ENCODE measurements around the gene SYNJ2.

Gene SYNJ2

DNA sequence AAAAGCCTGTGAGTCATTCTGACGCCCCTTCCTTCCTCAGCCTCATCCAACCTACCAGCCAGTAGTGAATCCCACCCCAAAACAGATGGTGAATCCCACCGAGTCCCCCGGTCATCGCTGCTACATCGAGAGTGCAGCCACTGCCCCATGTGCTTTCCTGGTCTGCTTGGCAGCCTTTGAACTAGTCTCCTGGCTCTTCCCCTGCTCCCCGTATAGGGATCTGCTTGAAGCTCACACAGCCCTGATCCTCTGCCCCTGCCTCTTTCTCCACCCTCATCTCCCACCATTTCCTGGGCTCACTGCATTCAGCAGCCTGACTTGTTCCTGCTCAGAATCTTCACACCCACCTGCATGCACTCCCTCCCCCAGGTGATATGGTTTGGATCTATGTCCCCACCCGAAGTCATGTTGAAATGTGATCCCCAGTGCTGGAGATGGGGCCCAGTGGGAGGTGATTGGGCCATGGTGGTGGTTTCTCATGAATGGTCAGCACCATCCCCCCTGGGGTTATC is 14.6 kb downstream of the SYNJ2 start:
- DNase-seq (ENCODE audit: low read depth in 1 of 2, low spot score in 1 of 2) = no peak

DNA sequence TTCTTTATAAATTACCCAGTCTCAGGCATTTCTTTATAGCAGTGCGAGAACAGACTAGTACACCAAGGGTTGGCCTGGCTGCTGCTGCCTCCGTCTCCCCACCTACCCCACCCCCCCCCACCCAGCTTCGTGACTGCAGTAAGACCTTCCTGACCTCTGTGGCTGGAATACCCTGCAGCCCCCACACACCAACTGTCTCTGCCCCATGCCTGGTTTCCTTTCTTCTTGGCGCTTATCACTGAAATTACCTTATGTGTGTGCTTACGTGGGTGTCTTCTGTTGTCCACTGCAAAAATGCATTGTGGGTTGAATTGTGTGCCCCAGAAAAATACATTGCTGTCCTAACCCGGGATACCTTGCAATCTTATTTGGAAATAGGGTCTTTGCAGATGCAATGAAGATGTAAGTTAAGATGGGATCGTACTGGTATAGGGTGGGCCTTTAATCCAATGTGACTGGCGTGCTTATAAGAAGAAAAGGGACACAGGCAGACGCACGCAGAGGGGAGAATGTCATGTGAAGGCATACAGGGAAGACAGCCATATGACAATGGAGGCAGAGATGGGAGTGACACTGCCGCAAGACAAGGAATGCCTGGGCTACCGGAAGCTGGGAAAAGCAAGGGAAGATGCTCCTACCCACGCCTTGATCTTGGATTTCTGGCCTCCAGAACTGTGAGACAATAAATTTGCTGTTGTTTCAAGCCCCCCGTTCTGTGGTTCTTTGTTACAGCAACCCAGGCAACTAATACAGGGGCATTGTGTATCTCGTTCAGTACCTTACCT is 15.4 kb downstream of the SYNJ2 start:
- DNase-seq (ENCODE audit: low read depth in 1 of 2, low spot score in 1 of 2) = no peak

DNA sequence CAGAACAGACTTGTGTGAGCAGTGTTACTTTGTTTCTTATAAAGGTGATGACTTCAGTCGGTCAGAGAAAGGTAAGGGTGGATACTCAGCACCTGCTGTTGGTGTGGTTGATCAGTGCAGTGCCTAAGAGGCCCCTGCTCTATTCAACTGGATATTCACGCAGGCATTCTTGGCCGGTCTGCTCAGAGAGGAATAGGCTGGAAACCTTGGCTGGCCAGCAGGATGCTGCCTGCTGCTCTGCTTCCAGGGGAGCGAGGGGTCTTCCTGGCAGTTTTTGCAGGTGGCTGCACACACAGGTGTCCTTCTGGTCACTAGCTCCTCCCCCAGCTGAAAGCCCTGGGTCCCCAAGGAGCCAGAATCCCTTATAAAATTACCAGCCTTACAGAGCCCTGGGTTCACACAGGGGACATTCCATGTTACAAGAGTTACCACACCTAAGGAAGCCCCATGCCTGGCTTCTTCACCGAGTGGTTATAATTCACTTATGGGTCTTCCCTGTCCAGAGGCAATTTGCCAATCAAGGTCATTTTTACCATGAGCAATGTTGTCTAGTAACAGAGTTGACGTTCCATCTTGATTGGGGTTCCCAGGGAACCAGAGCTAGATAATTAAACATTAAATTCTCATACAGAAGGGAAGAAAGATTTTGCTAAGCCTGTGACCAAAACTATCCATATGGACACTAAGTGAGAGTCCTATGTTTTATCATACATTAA is 16.4 kb downstream of the SYNJ2 start:
- DNase-seq (ENCODE audit: low read depth in 1 of 2, low spot score in 1 of 2) = no peak

DNA sequence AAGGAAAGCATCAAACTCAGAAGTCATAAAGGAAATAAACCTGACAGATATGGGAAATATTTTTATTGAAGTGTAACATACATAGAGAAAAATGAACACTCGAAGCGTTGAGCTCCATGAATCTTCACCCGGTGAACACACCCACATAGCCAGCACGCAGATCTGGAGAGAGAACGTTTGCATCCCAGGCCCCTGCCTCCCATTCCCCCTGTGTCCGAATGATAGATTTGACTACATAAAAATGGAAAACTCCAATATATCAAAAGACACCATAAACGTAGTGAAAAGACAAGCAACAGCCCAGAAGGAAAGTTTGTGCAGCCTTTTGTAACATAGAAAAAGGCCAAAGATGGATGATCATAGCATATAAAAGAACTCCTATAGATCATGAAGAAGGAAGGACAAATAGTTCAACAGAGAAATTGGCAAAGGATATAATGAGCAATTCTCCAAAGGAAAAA is 17.1 kb downstream of the SYNJ2 start:
- no peak for DNase-seq (ENCODE audit: low read depth in 1 of 2, low spot score in 1 of 2)

DNA sequence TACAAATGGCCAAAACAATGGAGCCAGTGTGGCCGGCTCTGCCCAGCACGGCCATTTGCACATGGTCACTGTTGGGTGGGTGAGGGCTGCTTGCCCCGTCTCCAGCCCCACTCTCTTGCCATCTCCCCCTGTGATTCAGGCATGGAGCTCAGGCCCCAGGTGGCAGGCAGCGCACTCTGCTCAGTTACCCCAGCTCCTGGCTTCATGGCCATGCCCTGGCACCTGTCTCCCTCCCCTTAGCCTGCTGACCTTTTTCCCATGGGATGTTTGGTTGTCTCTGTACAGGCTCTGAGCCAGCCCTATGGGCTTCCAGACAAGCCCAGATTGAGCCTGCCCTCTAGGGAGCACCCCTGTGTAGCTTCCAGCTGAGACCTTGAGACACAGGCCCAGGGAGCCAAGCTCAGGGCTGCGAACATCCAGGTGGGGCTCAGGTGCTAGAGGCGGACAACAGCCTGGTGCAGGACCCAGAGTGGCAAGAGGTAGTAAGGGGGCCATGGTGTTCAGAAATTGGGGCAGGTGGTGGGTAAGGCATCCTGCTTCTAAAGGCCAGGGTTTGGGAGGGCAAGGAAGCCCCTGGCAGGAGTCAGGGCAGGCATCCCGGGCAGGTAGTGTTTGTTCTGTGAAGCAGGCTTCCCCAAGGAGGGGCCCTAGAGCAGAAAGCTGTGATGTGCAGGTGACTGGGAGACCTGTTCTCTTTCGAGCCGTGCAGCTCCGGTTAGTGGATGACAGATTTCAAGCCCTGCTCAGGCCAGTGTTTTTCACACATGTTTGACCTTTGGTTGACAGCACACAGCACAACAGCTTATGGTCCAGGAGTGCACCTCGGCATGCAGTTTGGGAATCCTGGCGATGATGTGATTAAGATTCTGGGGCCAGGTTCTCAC is 17.7 kb downstream of the SYNJ2 start:
- no peak for DNase-seq (ENCODE audit: low read depth in 1 of 2, low spot score in 1 of 2)

DNA sequence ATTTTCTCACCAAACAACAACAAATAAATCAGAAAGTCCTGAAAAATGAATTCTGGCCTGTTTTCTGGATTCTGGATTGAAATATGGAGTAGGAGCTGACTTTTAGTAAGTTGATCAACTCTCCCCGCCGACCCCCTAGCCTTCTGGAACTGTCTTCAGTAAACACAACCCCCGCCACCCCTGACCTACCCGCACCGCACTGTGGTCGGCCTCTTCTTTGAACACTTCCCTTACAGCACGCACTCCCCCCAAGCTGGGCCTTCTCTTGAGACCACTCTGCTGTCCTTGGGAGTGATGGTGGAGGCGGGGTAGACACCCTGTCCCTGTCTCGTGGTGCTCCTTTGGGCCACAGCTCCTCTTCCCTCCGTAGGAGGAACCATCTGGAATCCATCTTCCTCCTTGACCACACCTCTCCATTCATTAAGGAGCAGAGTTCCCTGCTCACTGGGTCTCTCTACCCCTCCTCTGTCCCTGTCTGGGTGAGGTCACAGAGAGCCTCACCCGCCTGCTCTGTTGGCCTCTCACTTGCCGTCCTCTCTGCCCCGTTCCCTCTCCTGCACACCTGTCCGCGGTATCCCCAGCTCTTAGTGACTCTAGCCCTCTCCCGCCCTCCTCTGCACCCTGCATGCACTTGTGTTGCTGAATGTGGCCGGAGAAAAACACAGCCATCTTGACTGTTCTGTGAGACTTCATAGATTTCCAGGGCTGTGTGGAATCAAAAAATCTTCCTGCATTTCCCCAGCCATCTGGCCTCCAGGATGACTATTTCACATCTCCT is 19.1 kb downstream of the SYNJ2 start:
- no peak for DNase-seq (ENCODE audit: low read depth in 1 of 2, low spot score in 1 of 2)

DNA sequence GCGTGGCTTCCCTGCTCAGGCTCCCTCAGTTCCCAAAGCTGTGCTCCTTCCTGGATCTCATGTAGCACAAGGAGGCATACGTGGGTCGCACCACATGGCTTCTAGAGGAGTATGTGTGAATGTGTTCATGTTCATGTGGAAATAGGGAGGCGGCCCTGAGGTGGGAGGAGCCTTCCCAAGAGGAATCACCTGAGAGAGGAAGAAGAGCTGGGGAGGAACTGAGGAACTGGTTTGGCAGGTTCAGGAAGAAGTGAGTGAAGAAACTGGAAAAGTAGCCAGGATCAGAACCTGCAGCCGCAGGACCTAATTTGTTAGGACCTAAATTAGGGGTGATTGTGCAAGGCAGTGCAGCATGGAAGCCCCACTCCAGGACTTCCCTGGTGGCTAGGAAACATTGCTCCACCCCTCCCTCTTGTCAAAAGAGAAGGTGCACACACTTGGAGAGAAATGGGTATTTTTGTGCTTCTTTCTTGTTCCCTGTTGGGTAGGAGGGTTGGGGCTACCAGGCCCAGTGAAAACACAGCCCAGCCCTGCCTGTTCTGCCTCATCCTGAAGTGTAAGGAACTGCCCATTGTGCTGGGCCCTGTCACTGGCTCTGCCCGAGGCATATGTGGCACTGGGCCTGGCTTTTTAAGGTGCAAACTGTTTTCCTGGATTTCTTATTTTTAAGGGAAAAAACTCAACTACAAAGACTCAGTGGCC is 20.7 kb downstream of the SYNJ2 start:
- no peak for DNase-seq (ENCODE audit: low read depth in 1 of 2, low spot score in 1 of 2)

DNA sequence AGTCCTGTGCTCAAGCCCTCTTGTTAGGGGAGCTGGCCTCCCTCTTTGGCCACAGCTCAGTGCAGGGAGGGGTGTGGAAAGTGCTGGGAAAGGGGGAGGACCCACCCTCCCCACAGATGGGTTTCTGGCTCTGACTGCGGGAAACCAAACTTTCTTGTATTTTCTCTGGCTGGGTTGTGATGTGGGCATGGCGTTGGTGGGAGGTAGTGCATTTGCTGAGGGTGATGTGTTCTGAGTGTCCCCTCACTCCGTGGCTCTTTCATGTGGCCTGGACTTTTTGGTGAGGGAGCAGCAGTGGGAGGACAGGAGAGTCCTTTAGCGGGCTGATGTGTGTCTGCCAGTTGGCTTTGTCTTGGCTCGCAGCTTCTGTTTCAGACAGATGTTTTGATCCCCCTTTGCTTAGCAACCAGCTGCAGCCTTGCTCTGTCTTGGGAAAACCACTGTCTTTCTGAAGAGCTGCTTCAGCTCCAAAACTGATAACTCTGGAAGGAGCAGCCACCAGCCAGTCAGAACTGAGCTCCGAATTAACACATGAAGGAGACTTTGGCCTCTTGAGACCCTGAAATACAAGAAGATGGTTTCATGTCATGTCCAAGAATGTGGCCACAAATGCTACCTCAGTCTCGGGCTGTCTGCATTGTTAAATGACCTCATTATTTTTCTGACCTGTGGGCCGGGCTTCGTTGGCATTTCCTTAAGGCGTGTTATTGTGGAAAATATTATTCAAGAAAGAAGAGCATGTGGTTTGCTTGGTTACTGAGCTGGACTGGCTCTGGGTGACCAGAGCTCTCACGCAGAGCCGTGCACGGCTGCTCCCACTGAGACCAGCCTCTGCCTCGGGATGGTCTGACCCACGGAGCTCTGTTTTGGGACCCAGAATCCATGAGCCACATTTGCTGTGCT is 21.5 kb downstream of the SYNJ2 start:
- DNase-seq (ENCODE audit: low read depth in 1 of 2, low spot score in 1 of 2) = no peak

DNA sequence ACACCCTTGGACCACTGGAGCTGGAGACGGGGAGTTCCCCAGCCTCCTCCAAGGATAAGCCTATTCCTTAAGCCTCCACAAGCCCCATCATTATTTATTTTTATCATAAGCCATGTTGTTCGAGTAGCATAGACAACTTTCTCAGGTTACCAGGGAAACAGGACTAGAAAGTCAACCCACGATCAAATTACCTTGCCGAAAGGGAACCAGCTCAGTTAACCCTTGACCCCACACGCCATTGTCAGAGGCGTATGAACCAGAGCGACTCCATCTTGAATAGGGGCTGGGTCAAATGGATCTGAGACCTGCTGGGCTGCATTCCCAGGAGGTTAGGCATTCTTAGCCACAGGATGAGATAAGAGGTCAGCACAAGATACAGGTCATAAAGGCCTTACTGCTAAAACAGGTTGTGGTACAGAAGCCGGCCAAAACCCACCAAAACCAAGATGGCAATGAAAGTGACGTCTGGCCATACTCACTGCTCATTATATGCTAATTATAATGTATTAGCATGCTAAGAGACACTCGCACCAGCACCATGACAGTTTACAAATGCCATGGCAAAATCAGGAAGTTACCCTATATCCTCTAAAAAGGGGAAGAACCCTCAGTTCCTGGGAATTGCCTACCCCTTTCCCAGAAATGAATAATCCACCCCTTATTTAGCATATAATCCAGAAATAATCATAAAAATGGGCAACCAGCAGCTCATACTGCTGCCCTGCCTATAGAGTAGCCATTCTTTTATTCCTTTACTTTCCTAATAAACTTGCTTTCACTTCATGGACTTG is 22.4 kb downstream of the SYNJ2 start:
- no peak for DNase-seq (ENCODE audit: low read depth in 1 of 2, low spot score in 1 of 2)

DNA sequence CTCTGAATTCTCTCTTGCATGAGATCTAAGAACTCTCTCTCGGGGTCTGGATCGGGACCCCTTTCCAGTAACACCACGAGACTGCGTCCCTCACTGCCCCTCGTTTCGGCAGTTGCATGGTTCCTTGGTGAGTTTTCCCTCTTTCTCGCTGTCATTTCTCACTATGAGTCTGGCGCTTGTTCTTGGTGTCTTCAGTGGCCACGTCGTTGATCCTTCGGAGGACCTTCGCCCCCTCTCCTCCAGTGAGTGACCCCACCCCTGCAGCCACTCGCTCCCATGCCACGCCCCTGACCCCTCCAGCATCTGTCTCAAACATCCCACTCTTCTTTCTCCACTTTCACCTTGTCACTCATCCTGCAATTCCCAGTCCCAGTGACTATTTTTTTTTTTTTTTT is 23.0 kb downstream of the SYNJ2 start:
- DNase-seq (ENCODE audit: low read depth in 1 of 2, low spot score in 1 of 2) = no peak

DNA sequence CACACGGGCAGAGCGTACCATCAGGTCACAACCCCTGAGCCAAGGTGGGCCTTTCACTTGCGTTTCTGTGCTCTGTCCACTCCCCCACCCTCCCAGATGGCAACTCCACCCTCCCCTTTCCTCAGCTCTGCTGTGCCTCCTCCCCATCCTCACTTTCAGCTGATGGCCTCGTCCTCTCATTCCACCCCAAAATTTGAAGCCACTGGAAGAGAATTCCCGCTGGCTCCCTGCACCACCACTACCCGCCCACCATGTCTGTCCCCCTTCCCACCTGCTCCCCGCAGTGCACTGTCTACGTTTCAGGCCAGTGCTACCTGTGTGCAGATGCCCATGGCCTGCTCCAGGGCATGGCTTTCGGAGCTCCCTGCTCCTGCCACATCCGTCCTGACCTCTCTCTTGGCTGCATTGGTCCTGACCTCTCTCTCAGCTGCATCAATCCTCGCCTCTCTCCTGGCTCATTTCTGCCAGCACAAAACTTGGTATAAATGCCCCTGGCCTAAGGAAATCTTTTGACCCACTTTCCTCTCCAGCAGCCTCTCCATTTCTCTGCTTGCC is 24.0 kb downstream of the SYNJ2 start:
- no peak for DNase-seq (ENCODE audit: low read depth in 1 of 2, low spot score in 1 of 2)

DNA sequence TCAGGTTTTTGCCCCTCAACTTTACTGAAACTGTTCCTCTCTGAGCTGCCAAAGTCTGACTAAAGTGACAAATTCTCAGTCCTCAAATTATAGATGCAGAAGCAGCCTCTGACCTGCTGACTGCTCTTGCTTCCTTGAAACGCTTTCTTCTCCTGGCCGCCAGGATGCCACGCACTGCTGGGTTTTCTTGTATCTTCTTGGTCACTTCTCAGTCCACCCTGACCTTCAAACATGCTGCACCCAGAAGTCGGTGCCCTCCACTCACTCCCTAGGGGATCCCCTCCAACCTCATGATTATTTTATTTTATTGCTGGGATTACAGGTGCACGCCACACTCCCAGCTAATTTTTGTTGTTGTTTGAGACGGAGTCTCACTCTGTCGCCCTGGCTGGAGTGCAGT is 24.7 kb downstream of the SYNJ2 start:
- DNase-seq (ENCODE audit: low read depth in 1 of 2, low spot score in 1 of 2) = no peak

DNA sequence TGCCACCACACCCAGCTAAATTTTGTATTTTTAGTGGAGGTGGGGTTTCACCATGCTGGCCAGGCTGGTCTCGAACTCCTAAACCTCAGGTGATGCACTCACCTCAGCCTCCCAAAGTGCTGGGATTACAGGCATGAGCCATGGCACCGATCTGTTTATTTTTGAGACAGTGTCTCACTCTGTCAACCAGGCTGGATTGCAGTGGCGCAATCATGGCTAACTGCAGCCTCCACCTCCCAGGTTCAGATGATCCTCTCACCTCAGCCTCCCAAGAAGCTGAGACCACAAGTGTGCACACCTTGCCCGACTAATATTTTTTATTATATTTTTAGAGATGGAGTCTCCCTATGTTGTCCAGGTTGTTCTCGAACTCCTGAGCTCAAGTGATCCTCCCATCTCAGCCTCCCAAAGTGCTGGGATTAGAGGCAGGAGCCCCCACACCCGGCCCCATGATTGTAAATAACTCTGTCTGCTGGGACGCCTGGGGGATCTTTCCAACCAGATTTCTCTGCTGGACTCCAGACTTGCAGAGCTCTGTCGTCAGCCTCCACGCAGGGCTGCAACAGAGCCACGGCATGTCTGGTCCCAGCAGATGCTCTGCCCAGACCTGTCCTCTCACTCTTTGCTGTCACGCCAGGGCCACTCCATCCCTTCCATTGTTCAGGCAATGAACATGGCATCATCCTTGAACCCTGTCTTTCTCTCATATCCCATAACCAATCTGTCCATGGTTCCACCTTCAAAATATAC is 25.3 kb downstream of the SYNJ2 start:
- DNase-seq (ENCODE audit: low read depth in 1 of 2, low spot score in 1 of 2) = no peak

DNA sequence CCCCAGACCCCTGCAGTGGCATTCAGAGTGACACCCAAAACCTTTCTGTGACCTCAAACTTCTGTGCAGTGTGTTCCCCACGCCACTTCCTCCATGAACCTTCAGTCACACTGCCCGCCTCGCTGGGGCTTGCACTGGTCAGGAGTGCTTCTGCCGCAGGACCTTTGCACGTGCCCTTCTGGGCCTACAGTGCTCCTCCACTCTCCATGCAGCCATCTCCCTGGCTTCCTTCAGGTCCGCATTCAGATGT is 27.1 kb downstream of the SYNJ2 start:
- DNase-seq (ENCODE audit: low read depth in 1 of 2, low spot score in 1 of 2) = no peak

DNA sequence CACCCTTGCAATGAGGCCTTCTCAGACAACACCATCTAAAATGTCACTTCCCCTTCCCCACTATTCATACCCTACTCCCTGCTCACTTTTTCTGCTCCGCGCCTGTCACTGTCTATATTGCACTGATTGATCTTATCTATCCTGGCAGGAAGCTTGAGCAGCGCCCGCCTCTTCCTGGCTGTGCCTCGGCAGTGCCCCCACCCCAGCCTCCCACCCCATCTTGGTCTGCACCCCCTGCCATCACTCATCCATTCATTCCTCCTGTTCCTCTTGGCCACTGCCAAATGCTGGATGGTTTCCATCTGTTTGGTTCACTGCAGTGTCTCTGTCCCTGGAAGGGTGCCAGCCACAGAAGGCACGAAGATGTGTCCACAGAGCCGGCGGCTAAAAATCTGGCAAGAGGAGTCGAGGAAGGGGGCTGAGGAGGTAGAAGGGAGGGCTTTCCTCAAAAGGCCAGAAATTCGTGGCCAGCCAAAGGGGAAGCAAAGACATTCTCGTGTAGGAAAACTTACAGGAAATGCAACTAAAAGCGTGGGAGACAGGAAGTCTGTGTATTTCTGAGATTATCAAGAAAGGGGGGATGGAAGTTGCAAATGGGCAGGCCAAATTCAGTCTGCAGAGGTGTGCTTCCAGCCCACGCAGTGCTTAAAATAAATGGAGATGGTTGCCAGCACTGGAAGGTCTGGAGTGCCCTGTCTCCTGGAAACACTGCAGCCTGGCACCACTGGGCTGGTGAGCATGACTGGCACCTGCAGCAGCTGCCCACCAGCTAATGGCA is 27.6 kb downstream of the SYNJ2 start:
- no peak for DNase-seq (ENCODE audit: low read depth in 1 of 2, low spot score in 1 of 2)

DNA sequence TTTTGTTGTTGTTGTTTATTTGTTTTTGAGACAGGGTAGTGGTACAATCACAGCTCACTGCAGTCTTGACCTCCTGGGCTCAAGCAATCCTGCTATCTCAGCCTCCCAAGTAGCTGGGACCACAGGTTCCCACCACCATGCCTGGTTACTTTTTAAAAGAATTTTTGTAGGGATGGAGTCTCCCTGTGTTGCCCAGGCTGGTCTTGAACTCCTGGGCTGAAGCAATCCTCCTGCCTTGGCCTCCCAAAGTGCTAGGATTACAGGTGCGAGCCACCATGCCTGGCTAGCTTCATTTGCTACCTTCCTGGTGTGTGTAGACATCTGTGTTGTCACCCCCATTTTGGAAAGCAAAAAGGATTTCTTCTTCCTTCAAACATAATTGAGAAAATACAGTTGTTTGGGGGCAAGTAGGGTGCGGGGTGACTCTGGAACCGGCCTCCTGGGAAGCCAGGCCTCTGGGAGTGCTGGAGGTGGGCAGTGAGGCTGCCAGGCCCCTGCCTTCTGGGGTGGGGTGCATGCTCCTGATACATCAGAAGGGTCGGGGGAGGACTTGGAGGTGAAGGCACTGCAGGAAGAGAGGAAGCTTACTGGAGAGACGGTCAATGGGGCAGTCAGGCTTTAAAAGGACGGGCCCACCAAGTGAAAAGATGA is 28.4 kb downstream of the SYNJ2 start:
- no peak for DNase-seq (ENCODE audit: low read depth in 1 of 2, low spot score in 1 of 2)

Data from activated T-helper 1 cell treated with anti-CD3 and anti-CD28 coated beads, Interleukin-2, amount 50 U/mL, for 16 hours (primary cell).